K562 (cell line): ENCODE data around the gene DNAJC30. TPM values are rescaled to one million over a fixed set of nuclear protein-coding genes. Genes with fewer than 3 reads are reported as not detected.

Source experiments
- BRD4 ChIP-seq: fragments of 200-600 bp; sonication (generic); IDR thresholded peaks from 2 replicates; pipeline ENCODE4 v1.6.1; 2017; ENCODE audit warnings: inconsistent platforms
- CHCHD3 ChIP-seq: fragments of 250-450 bp; sonication (Bioruptor Pico); IDR thresholded peaks from 2 replicates; pipeline ENCODE4 v2.1.2; 2022; ENCODE audit warnings: mild to moderate bottlenecking
- EP300 ChIP-seq: IDR thresholded peaks from 2 replicates; pipeline ENCODE4 v1.6.1; 2012; ENCODE audit warnings: low read length, improper control_type of control experiment
- GABPB1 ChIP-seq: sonication (generic); formaldehyde crosslinking; IDR thresholded peaks from 2 replicates; pipeline ENCODE4 v1.8.0; 2022; ENCODE audit warnings: mild to moderate bottlenecking, missing genetic modification reagents
- HDGF ChIP-seq: fragments of 450-650 bp; IDR thresholded peaks from 2 replicates; pipeline ENCODE4 v1.6.1; 2016
- L3MBTL2 ChIP-seq: fragments of 450-650 bp; IDR thresholded peaks from 2 replicates; pipeline ENCODE4 v1.6.1; 2016; ENCODE audit warnings: mild to moderate bottlenecking, moderate library complexity
- PML ChIP-seq: IDR thresholded peaks from 2 replicates; pipeline ENCODE4 v1.6.1; 2012; ENCODE audit warnings: low read length, inconsistent platforms
- RBM14 ChIP-seq: fragments of 200-400 bp; formaldehyde crosslinking; IDR thresholded peaks from 2 replicates; pipeline ENCODE4 v1.6.1; 2018; ENCODE audit warnings: low read depth, mild to moderate bottlenecking, low read length, moderate library complexity, borderline replicate concordance; ENCODE audit not compliant: insufficient read depth
- RBM22 ChIP-seq: fragments of 200-400 bp; formaldehyde crosslinking; IDR thresholded peaks from 2 replicates; pipeline ENCODE4 v1.6.1; 2018; ENCODE audit warnings: low read length, low read depth; ENCODE audit not compliant: poor library complexity, severe bottlenecking
- SRF ChIP-seq, 2 experiments: fragments of 250-450, 450-650 bp in 1 of 2; sonication (Bioruptor Pico) in 1 of 2; sonication (generic) in 1 of 2; formaldehyde crosslinking; IDR thresholded peaks; 2 replicates each; pipeline versions ENCODE4 v1.5.0 to v1.5.1; 2020 to 2022; ENCODE audit warnings: mild to moderate bottlenecking in 1 of 2, missing genetic modification reagents in 1 of 2
- STAT5A ChIP-seq: IDR thresholded peaks from 2 replicates; pipeline ENCODE4 v1.6.1; 2012; ENCODE audit warnings: low read length, inconsistent platforms, borderline replicate concordance
- TAF1 ChIP-seq: IDR thresholded peaks from 2 replicates; pipeline ENCODE4 v1.6.1; 2011; ENCODE audit warnings: mild to moderate bottlenecking, low read length, moderate library complexity; ENCODE audit not compliant: insufficient read depth, control insufficient read depth, severe bottlenecking; ENCODE audit errors: extremely low read depth
- ZNF253 ChIP-seq: fragments of 250-450 bp; sonication (Bioruptor Pico); conservative IDR thresholded peaks from 2 replicates; pipeline ENCODE4 v1.6.1; 2021; ENCODE audit warnings: mild to moderate bottlenecking
- ZNF561 ChIP-seq: fragments of 450-650 bp; formaldehyde crosslinking; conservative IDR thresholded peaks from 2 replicates; pipeline ENCODE4 v1.4.0; 2020; ENCODE audit warnings: mild to moderate bottlenecking, moderate library complexity
- ZZZ3 ChIP-seq: fragments of 450-650 bp; IDR thresholded peaks from 2 replicates; pipeline ENCODE4 v1.6.1; 2016; ENCODE audit warnings: antibody characterized with exemption, mild to moderate bottlenecking, moderate library complexity
- polyA plus RNA-seq, 8 experiments: library from polyadenylated mRNA; depleted of rRNA in 4 of 8; stranded (reverse) in 5 of 8; unstranded in 3 of 8; fragments of >200 nt; fragmentation: Nextera tagmentation in 2 of 8; fragmentation: Illumina TruSeq in 1 of 8; extraction: Ambion mirVana in 2 of 8; extraction: Trizol in 1 of 8; gene quantifications; 2 replicates each; pipeline versions ENCODE4 v1.2.1 to v1.2.3, GENCODE V29; 2011 to 2014; ENCODE audit warnings: inconsistent platforms in 1 of 8, missing spikeins in 1 of 8
- total RNA-seq, 7 experiments: library from RNA; depleted of rRNA in 6 of 7; stranded (reverse); fragments of >200 nt in 6 of 7; fragmentation: Illumina TruSeq in 2 of 7; extraction: Trizol in 2 of 7; gene quantifications; 2 replicates each; pipeline versions ENCODE4 v1.2.1 to v1.2.3, GENCODE V29; 2011 to 2021; ENCODE audit warnings: low replicate concordance in 1 of 7
- TF ChIP-seq, protein P1 (sequence below): fragments of 450-650 bp; formaldehyde crosslinking; IDR thresholded peaks from 2 replicates; pipeline ENCODE4 v1.4.0; 2020; ENCODE audit warnings: mild to moderate bottlenecking, mixed read lengths
- TF ChIP-seq, protein P2 (sequence below): fragments of 250-450 bp; sonication (Bioruptor Pico); IDR thresholded peaks from 2 replicates; pipeline ENCODE4 v1.4.0; 2020
- TF ChIP-seq, protein P3 (sequence below): fragments of 450-650 bp; IDR thresholded peaks from 2 replicates; pipeline ENCODE4 v1.6.1; 2017; ENCODE audit warnings: antibody characterized with exemption, mild to moderate bottlenecking
- TF ChIP-seq, protein P4 (sequence below): fragments of 250-450 bp; sonication (Bioruptor Pico); IDR thresholded peaks from 2 replicates; pipeline ENCODE4 v1.8.0; 2022; ENCODE audit warnings: inconsistent platforms

DNAJC30 gene
- total and polyA plus RNA-seq, 9 of the 15 experiments (the other 6 are each of a cell fraction or from before 2014, with no cell fraction given), result 1.1 to 11.3 (median 4.6) TPM

DNA sequence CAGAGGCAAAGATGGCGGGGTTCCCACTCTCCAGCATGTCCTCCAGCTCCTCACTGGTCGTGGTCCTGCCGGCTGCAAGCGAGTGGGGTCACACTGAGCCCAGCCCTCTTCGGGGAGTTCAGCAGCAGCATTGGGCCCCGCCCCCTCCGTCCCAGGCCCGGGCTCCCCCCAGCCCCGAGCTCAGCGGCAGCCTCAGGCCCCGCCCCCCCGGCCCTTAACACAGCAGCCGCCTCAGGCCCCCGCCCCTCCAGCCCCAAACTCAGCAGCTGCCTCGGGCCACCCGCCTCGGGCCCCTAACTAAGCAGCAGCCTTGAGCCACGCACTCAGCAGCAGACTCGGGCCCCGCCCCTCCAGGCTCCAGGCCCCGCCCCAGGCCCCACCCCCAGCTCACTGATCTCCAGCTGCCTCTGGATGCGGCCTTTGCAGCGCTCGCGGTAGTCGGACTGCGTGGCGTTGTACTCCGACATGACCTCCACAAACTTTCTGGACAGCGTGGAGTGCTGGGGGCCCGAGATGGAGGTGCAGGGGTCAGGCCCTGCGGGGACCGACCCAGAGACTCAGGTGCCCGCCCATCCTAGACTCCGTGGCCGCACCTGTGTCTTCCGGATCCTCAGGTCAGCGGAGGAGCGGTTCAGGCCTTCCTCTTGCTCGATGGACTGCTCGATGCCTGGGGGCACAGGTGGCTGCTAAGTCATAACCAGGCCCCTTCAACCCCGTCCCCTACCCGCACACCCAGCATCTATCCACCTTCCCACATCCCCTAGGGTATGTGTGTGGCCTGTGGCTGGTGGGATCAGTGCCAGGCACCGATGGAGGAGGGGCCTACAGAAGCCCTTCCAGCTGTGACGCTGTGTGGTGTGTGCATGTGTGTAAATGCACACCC is 20.7 kb upstream of the DNAJC30 start (continued):
- TF ChIP-seq, protein P1, sequence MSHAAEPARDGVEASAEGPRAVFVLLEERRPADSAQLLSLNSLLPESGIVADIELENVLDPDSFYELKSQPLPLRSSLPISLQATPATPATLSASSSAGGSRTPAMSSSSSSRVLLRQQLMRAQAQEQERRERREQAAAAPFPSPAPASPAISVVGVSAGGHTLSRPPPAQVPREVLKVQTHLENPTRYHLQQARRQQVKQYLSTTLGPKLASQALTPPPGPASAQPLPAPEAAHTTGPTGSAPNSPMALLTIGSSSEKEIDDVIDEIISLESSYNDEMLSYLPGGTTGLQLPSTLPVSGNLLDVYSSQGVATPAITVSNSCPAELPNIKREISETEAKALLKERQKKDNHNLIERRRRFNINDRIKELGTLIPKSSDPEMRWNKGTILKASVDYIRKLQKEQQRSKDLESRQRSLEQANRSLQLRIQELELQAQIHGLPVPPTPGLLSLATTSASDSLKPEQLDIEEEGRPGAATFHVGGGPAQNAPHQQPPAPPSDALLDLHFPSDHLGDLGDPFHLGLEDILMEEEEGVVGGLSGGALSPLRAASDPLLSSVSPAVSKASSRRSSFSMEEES (CRISPR knock-in tag), result no peak
- no peak for TF ChIP-seq PML
- TF ChIP-seq RBM14, result no peak
- peak; percentile 33 for TF ChIP-seq RBM22
- TF ChIP-seq, protein P2, sequence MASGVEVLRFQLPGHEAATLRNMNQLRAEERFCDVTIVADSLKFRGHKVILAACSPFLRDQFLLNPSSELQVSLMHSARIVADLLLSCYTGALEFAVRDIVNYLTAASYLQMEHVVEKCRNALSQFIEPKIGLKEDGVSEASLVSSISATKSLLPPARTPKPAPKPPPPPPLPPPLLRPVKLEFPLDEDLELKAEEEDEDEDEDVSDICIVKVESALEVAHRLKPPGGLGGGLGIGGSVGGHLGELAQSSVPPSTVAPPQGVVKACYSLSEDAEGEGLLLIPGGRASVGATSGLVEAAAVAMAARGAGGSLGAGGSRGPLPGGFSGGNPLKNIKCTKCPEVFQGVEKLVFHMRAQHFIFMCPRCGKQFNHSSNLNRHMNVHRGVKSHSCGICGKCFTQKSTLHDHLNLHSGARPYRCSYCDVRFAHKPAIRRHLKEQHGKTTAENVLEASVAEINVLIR, result no peak
- TF ChIP-seq, protein P3, sequence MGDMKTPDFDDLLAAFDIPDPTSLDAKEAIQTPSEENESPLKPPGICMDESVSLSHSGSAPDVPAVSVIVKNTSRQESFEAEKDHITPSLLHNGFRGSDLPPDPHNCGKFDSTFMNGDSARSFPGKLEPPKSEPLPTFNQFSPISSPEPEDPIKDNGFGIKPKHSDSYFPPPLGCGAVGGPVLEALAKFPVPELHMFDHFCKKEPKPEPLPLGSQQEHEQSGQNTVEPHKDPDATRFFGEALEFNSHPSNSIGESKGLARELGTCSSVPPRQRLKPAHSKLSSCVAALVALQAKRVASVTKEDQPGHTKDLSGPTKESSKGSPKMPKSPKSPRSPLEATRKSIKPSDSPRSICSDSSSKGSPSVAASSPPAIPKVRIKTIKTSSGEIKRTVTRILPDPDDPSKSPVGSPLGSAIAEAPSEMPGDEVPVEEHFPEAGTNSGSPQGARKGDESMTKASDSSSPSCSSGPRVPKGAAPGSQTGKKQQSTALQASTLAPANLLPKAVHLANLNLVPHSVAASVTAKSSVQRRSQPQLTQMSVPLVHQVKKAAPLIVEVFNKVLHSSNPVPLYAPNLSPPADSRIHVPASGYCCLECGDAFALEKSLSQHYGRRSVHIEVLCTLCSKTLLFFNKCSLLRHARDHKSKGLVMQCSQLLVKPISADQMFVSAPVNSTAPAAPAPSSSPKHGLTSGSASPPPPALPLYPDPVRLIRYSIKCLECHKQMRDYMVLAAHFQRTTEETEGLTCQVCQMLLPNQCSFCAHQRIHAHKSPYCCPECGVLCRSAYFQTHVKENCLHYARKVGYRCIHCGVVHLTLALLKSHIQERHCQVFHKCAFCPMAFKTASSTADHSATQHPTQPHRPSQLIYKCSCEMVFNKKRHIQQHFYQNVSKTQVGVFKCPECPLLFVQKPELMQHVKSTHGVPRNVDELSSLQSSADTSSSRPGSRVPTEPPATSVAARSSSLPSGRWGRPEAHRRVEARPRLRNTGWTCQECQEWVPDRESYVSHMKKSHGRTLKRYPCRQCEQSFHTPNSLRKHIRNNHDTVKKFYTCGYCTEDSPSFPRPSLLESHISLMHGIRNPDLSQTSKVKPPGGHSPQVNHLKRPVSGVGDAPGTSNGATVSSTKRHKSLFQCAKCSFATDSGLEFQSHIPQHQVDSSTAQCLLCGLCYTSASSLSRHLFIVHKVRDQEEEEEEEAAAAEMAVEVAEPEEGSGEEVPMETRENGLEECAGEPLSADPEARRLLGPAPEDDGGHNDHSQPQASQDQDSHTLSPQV, result 0 out of 2 replicates have a peak, but pooled peaks have one; percentile 44
- no peak for TF ChIP-seq SRF (CRISPR knock-in tag; IDR thresholded peaks at IDR 0.05)
- no peak for TF ChIP-seq GABPB1 (CRISPR knock-in tag)
- TF ChIP-seq TAF1, result no peak
- no peak for TF ChIP-seq STAT5A
- TF ChIP-seq ZNF561 (CRISPR knock-in tag), result no peak
- TF ChIP-seq HDGF, result no peak
- no peak for TF ChIP-seq ZNF253 (CRISPR knock-in tag)
- TF ChIP-seq, protein P4, sequence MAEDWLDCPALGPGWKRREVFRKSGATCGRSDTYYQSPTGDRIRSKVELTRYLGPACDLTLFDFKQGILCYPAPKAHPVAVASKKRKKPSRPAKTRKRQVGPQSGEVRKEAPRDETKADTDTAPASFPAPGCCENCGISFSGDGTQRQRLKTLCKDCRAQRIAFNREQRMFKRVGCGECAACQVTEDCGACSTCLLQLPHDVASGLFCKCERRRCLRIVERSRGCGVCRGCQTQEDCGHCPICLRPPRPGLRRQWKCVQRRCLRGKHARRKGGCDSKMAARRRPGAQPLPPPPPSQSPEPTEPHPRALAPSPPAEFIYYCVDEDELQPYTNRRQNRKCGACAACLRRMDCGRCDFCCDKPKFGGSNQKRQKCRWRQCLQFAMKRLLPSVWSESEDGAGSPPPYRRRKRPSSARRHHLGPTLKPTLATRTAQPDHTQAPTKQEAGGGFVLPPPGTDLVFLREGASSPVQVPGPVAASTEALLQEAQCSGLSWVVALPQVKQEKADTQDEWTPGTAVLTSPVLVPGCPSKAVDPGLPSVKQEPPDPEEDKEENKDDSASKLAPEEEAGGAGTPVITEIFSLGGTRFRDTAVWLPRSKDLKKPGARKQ (CRISPR knock-in tag), result peak; percentile 85; the same call in 1 of the 2 replicates
- TF ChIP-seq EP300, result no peak
- no peak for TF ChIP-seq ZZZ3
- TF ChIP-seq L3MBTL2, result peak; percentile 68
- no peak for TF ChIP-seq CHCHD3 (CRISPR knock-in tag)
- no peak for TF ChIP-seq BRD4
